Islet precursor cell (in vitro differentiated cells): ENCODE measurements around the gene LY9.

Source experiments
- DNase-seq: peaks from one replicate; pipeline ENCODE4 v3.0.0-alpha.2; 2018

The LY9 gene

GRCh38 chr1:160836981-160837557 lies 41.1 kb downstream of the LY9 start:
- DNase-seq = peak; percentile 22

GRCh38 chr1:160837558-160838205 lies 41.7 kb downstream of the LY9 start:
- DNase-seq = peak; percentile 75

- peak; percentile 28 for DNase-seq
Measured at GRCh38 chr1:160838888-160839287, 42.9 kb downstream of the LY9 start.

DNA sequence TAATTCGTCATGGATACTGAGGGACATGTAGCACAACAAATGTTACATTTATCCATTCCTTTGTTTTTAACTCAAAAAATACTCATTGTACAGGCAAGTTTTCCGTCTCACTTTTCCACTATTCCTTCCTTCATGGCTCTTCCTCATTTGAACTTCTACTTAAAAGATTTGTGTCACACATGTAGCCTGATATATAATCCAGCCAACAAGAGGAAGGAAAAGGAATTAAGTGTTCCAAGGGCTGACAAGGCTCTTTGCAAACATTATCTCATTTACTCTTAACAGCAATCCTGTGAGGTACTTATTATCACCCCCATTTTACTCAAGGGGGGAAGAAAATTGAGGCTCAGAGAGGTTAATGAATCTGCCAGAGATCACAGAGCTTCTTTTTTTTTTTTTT lies 43.8 kb downstream of the LY9 start:
- DNase-seq = no peak

GRCh38 chr1:160841079-160841478 lies 45.1 kb downstream of the LY9 start:
- DNase-seq = peak; percentile 48

DNA sequence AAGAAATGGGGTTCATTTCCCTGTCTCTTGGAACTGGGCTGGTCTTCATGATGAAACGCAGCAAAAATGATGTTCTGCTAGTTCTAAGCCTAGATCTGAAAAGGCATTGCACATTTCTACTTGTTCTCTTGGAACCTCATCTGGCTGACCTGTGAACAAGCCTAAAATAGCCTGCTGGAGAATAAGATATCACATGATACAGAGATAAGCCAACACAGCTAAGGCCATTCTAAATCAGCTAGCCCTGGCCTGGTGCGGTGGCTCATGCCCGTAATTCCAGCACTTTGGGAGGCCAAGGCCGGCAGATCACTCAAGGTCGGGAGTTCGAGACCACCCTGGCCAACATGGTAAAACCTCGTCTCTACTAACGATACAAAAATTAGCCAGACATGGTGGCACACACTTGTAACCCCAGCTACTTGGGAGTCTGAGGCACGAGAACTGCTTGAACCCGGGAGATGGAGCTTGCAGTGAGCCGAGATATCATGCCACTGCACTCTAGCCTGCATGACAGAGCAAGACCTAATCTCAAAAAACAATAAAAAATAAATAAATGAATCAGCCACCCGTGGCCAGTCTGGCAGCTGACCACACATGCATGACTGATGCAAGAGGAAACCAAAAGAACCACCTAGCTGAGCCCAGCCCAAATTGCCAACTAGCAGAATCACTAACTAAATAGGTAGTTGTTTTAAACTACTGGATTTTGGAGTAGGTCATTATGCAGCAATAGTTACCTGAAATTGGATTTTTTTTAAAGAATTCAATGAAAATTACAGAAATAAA lies 48.7 kb downstream of the LY9 start:
- DNase-seq = peak; percentile 16

- DNase-seq = no peak
Measured at GRCh38 chr1:160846281-160846680, 50.3 kb downstream of the LY9 start.

- no peak for DNase-seq
Measured at GRCh38 chr1:160850541-160850940, 54.6 kb downstream of the LY9 start.

GRCh38 chr1:160850993-160851392 lies 55.0 kb downstream of the LY9 start:
- no peak for DNase-seq

DNA sequence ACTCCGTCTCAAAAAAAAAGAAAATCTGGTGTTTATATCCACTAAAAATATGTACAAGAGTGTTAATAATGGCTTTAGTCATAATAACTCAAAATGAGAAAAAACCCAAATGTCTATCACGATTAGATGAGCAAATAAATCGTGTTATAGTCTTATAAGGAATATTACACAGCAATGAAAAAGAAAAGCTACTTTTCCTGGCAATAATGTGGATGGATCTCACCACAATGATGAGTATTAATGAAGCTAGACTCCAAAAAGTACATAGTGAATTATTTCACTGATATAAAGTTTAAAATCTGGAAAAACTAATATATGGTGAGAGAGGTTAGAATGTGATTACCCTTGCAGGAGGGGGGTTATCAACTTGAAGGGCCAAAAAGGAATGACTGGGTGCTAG lies 57.0 kb downstream of the LY9 start:
- DNase-seq = no peak

DNA sequence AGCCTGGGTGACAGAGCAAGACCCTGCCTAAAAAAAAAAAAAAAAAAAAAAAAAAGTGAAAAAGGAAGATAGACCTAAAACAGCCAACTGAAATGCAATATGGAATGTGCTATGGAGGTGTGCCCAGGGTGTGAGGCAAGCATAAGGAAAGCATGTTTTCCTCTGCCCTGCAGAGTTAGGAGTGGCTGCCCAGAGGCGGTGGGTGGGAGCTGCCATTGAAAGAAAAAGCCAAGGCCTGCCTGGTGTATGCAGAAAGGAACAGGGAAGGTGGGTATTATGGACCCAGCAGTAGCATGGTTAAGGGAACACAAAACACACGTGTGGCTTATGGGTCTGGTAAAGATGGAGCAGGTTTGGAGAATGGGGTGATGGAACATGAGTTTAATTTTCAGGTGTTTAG lies 57.8 kb downstream of the LY9 start:
- DNase-seq = no peak

DNA sequence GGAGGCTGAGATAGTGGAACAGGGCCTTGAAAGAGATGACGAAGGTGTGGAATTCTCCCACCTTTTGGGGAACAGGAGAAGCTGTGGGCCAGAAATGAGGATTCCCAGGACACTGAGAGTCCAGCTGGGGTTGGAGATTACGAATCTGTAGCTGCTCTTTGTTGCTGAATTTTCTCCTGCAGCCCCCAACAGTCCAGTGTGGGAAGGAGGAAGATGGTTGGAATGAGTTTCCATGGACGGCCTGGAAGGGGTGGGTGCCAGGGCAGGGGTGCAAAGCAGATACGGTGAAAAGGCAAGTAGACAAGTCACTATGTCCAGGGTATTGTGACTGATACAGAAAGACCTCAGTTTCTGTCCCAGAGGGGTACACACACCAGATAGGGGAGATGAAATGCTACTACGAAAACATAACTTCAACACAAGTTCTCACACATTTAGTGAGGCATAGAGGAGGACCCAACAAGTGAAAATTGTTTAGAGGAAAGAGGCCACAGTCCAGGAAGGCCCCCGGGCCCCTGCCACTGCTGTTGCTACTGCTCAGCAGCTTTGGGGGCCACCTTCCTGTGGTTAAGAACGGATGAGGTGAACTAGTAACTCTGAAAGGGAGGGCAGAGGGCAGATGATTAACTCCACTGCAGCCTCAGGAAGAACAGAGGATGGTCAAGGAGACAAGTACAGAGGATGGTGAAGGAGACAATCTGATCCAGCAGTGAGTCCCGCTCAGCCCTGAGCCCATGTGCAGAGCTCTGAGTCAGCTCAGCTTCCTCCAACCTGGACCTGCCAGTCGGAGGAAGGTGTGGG lies 59.4 kb downstream of the LY9 start:
- peak; percentile 50 for DNase-seq

DNA sequence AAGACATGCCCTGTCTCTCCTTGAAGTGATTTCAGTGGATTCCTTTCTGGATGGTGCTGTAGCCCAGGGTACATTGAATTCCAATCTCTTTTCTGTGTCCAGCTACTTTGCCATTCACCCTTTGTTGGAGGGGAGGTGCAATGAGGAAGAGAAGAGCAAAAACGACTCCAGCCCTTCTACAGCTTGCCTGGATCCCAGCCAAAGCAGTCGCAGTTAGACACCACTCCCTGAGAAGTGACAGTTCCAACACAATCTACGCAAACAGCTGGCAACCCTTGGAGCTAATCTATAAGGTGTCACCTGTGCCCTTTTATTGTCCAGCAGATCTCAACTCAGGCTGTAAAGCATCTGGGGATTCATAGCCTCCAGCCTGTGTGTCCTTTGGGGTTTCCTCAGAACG lies 62.1 kb downstream of the LY9 start:
- no peak for DNase-seq

- DNase-seq = no peak
Measured at GRCh38 chr1:160858507-160858906, 62.5 kb downstream of the LY9 start.

DNA sequence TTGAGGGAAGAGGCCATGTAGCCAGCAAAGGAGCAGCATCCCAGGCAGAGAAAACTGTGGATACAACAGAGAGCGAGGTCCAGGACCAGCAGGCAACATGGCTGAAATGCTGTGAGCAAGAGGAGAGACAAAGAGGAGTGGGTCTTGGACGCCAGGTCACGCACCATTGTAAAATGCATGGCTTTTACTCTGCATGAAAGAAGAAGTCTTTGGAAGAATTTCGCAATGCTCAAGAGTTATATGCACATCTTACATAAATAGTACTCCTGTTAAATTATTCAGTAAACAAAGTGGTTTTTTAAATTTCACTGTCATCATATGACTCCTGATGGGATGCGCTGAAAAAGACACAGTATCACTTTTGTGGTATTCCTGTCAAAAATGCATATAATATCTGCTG lies 63.2 kb downstream of the LY9 start:
- no peak for DNase-seq

DNA sequence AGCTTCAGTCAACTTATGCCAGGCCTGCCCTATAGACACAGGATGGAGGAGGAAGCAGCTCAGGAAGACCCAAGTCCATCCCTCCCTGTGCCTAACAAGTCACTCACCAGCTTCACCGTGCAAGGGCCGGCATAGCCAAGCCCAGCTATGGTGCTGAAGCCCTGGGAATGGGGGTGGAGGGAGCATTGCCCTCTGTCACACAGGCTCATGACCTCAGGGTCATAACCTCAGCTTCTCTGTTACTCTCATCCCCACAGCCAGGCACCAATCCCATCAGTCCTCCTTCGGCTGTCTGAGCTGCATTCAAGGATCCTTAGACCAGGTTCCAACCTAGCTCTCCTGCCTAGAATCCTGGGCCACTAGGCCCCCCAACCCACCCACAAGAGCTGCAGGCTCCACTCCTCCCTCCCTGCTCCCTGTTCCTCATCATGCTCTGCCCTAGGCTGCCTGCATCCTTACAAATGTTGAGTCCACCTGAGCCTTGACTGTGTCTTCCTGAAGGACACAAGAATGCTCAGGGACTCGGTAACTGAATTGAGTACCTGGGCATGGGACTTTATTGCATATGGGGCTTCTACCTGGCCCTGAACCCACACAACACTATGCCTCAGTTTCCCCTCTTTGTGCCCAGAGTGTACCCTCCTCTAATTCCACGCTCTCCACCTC lies 65.0 kb downstream of the LY9 start:
- no peak for DNase-seq

DNA sequence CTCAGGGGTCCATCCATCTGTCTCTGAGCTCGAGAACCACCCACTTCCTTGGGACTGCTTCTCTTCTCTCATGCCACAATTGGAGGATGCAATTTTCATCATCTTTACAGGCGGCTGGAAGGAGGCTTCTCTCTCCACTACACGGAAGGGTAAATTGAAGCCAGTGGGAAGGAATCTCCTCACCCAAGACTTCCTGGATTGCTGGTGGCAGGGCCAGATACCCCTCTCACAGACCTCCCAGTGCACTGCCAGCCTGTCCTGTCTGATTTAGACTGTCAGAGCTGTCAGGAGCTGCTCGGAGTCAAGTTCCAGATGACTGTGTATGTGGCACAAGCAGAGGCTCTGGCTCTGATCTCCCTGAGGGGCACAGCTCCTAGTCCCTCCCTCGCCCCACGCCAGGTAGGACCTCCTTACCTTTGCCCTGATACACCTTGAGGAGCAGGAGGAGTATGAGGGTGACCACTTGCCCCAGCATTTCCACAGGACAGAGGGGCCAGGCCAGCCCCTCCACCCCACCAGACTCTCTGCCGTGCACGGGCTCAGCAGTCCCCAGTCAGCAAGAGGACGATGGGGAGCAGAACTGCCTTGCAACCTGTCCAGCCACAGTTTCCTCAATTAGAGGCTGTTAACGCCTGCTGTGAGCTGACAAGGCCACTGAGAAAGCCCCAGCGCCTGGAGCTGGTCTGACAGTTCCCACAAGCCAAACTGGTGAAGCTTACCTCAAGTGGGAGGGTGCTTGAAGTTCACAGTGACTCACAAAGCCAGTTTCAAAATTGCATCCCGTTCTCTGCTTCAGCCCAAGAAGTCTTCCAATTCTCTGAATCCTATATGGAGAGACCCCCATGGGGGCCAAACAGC lies 66.5 kb downstream of the LY9 start, which contains the start of gene CD244:
TSS of gene CD244 (minus strand) at position 685 of the 858 bp plus-strand sequence. CDS start at position 475, 210 bp downstream.
- peak; percentile 77 for DNase-seq

GRCh38 chr1:160863061-160863773 lies 67.2 kb downstream of the LY9 start:
- no peak for DNase-seq

- DNase-seq = no peak
Measured at GRCh38 chr1:160863774-160864131, 67.8 kb downstream of the LY9 start.

GRCh38 chr1:160864173-160864572 lies 68.2 kb downstream of the LY9 start:
- no peak for DNase-seq

DNA sequence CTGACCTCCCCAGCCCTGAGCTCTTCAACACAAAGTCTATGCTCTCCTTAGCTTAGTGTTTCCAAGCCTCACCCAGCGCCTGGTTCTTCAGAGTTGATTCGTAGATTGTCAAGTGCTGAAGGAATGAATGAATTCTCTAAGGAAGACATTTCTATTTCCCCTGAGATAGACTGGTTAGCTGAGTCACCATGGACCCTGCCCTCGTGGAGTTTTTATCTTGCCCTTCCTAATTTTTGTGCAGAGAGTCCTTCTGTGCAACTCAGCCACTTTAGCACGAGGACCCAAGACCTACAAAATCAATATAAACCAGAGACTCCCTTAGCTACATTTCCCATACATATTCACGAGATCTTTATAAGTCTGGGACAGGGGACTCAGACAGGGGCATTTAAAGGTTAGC lies 69.4 kb downstream of the LY9 start:
- DNase-seq = no peak
